Activated T-cell treated with anti-CD3 and anti-CD28 coated beads, Interleukin-2, amount 50 U/mL, for 24 hours (primary cell): ENCODE data around the gene MYDGF.

Experiments used
- DNase-seq: peaks from one replicate; pipeline ENCODE4 v3.0.0-alpha.2; 2020
- H3K27ac Mint-ChIP-seq: 2 replicates; pipeline ENCODE4 v1.8.0; 2020; ENCODE audit warnings: mild to moderate bottlenecking, mixed read lengths
- H3K27me3 Mint-ChIP-seq: 2 replicates; pipeline ENCODE4 v1.8.0; 2020; ENCODE audit warnings: mixed read lengths
- H3K36me3 Mint-ChIP-seq: 2 replicates; pipeline ENCODE4 v1.8.0; 2020; ENCODE audit warnings: low read depth, mixed read lengths
- H3K4me1 Mint-ChIP-seq: 2 replicates; pipeline ENCODE4 v1.8.0; 2020; ENCODE audit warnings: low read depth, mixed read lengths
- H3K4me3 Mint-ChIP-seq: 2 replicates; pipeline ENCODE4 v1.8.0; 2020; ENCODE audit warnings: mild to moderate bottlenecking, moderate library complexity, mixed read lengths
- H3K9me3 Mint-ChIP-seq: 2 replicates; pipeline ENCODE4 v1.8.0; 2020; ENCODE audit warnings: mixed read lengths

MYDGF gene

DNA sequence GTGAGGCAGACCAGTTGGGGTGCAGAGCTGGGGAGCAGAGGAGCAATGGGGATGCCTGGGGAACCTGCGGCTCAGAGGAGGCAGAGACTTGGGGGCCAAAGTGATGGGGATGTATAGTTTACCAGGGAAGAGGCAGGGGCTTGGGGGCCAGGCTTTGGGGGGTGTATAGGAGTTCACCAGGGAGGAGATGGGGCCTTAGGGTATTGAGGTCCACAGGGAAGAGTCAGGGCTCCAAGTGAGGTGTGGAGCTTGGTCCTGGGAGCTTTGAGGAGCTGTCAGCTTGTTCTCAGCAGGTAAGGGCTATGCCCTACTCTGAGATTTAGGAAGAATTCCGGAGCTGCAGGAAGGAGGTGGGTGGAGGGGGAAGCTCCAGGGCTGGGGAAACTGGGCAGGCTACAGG lies 20.0 kb downstream of the MYDGF start:
- no peak for DNase-seq
- Mint-ChIP-seq H3K4me3 (no peak overlapping the region), H3K27me3 (no peaks in the 10 kb centered on the region), H3K36me3 (peaks cover 50% of the 10 kb centered on the region), H3K4me1 (peaks cover 8% of the 10 kb centered on the region), H3K27ac (peak overlapping the region; percentile 55), H3K9me3 (no peaks in the 10 kb centered on the region)

DNA sequence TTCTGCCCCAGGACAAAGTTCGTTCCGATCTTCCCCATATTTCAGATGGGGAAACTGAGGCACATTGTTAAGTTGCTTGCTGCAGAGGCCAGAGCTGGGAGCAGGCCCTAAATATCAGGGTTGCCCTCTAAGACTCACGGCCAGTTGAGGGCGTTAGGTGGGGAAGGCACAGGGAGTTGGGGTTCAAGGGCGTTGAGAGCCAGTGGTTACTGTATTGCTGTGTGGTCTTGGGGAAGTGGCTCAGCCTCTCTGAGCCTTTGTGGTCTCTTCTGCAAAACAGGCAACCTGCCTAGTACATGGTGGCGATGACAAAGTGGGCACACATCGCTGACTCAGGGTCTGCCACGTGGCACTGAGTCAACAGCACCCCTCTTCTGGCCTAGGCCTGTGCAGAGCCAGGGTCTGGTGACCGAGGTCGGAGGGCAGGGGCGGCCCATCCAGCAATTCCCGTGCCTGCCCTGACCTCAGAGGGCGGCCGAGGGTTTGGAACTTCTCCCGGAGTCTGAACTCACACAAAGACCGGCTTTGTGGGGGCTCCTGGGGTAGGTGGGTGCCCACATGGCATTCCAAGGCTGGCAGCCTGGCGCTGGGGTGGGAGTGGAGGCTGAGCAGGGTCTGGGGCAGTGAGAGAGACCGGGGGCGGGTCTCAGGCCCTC lies 20.6 kb downstream of the MYDGF start:
- Mint-ChIP-seq H3K9me3 (no peaks in the 10 kb centered on the region), H3K4me3 (no peak overlapping the region), H3K4me1 (peaks cover 8% of the 10 kb centered on the region), H3K27me3 (no peaks in the 10 kb centered on the region), H3K36me3 (peaks cover 44% of the 10 kb centered on the region), H3K27ac (peak overlapping the region; percentile 40)
- no peak for DNase-seq

DNA sequence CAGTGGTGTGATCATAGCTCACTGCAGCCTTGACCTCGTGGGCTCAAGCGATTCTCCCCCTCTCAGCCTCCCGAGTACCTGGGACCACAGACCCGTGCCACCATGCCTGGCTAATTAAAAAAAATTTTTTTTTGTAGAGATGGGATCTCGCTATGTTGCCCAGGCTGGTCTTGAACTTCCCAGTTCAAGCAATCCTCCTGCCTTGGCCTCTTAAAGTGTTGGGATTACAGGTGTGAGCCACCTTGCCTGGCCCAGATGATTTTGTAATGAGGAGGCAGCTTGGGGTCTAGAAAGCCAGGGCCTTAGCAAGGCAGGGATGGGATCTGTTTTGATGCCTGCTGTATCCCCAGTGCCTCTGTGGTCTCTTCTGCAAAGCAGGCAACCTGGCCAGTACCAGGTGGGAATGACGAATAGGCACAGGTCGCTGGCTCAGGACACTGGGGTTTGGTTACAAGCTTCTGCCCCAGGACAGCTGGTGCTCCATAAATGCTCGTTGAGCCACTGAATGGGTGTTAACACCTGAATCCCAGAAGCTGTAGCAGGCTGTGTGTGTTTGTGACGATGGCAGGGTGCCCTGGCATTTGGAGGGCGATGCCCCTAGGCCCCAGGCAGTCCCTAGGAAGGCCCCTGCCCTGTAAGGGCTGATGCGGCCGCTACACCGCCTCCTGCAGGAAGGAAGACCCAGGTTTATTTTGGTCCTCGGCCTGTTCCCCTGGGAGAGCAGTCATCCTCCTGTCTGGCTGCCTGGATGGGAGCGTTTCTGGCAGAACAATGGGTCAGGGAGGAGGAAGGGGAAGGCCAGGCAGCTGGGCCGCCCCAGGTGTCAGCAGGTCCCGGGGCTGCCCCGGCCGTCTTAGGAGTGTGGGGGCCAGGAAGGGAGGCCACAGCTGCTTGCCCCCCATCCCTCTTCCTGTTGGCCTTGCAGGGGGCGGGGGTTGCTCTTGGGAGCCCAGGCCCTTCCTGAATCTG lies 22.2 kb downstream of the MYDGF start:
- peak overlapping the region; percentile 29 for H3K27ac Mint-ChIP-seq
- H3K4me1 Mint-ChIP-seq, result peaks cover 8% of the 10 kb centered on the region
- H3K27me3 Mint-ChIP-seq, result no peaks in the 10 kb centered on the region
- no peak overlapping the region for H3K4me3 Mint-ChIP-seq
- DNase-seq, result no peak
- H3K36me3 Mint-ChIP-seq, result peaks cover 34% of the 10 kb centered on the region
- H3K9me3 Mint-ChIP-seq, result no peaks in the 10 kb centered on the region

DNA sequence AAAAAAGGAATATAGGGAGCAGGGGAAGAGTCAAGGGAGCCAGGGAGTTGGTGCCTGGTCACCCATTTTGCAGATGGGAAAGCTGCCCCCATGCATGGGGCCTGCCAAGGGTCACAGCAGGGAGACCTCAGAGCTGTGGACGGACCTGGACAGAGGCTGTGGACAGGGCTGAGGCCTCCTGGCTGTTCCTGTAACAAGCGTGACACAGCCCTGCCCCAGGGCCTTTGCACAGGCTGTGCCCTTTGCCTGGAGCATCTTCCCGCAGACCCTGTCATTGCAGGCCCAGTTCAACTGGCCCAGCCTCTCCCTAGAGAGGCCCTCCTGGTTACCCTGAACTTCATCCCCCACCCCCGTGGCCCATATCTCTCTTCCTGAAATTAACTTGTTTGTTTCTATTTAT lies 24.4 kb downstream of the MYDGF start:
- Mint-ChIP-seq H3K36me3 (peaks cover 26% of the 10 kb centered on the region), H3K9me3 (no peaks in the 10 kb centered on the region), H3K27ac (no peak overlapping the region), H3K4me3 (no peak overlapping the region), H3K27me3 (no peaks in the 10 kb centered on the region), H3K4me1 (peaks cover 13% of the 10 kb centered on the region)
- no peak for DNase-seq

DNA sequence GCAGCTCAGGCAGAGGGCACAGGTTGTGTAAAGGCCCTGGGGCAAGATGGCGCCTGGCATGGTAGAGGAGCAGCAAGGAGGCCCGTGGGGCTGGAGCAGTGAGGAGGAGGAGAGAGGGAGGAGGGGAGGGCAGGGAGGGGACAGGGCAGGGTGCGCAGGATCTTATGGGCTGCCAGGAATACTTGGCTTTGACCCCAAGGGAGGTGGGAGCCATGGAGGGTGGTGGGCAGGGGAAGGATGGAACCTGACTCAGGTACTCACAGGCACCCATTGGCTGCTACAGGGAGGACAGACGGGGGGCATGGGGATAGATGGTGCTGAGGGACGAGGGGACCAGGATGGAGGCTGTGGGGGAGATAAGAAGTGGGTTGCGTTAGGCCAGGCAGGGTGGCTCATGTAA lies 27.5 kb downstream of the MYDGF start:
- Mint-ChIP-seq H3K4me1 (peaks cover 23% of the 10 kb centered on the region), H3K4me3 (no peak overlapping the region), H3K27me3 (no peaks in the 10 kb centered on the region), H3K27ac (no peak overlapping the region), H3K36me3 (peaks cover 15% of the 10 kb centered on the region), H3K9me3 (no peaks in the 10 kb centered on the region)
- no peak for DNase-seq

DNA sequence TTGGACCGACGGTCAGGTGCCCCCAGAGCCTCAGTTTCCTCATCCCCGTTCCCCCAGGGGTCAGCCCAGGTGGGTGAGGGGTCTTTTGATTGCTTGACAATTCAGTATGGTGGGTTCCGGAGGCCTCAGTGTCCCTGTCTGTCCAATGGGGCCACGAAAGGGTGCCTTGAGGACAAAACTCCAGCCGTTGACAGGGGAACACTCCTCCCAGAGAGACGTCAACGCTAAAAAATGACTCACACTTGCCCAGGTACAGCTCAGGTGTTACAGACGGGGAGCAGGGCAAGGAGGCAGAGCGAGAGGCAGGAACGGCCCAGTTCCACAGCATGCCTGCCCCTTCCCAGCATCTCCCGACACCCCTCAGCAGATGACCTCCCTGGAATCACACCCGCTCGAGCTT lies 29.0 kb downstream of the MYDGF start:
- Mint-ChIP-seq H3K4me1 (peaks cover 29% of the 10 kb centered on the region), H3K27me3 (no peaks in the 10 kb centered on the region), H3K36me3 (peaks cover 6% of the 10 kb centered on the region), H3K4me3 (peak overlapping the region; percentile 89), H3K9me3 (no peaks in the 10 kb centered on the region), H3K27ac (no peak overlapping the region)
- no peak for DNase-seq

DNA sequence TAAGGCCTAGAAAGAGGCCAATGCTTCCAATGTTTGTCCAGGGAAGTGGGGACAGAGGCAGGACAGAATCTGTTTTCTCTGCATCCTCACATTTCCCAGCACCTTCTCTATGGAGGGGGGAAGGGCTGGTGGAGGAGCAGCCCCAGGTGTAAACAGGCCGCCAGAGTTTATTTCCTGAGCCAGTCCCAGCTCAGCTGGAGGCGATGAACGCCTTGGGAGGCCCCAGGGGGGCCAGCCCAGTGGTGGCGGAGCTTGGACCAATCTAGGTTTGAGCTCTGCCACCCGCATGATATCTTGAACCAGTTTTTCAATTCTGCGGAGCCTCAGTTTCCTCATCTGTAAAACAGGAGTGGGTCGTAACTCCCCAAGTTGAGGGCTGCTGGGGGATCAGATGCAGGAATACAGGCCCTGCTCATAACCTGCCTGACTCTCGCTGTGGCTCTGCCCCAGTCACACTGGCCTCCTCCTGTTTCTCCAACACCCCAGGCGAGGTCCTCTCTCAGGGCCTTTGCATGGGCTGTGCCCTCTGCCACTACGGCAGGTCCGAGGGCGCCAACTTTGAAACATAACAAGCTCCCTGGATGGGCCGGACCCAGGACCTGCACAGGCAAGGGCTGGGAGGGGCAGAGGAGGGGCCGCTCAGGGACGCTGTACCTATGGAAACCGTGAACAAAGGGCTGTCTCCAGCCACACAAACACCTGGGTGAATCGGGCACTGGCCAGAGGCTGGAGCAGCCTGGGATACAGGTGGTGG lies 29.7 kb downstream of the MYDGF start:
- DNase-seq, result no peak
- H3K27ac Mint-ChIP-seq, result peak overlapping the region; percentile 88
- H3K27me3 Mint-ChIP-seq, result no peaks in the 10 kb centered on the region
- no peaks in the 10 kb centered on the region for H3K9me3 Mint-ChIP-seq
- H3K36me3 Mint-ChIP-seq, result peaks cover 3% of the 10 kb centered on the region
- H3K4me3 Mint-ChIP-seq, result peak overlapping the region; percentile 89
- peaks cover 31% of the 10 kb centered on the region for H3K4me1 Mint-ChIP-seq

DNA sequence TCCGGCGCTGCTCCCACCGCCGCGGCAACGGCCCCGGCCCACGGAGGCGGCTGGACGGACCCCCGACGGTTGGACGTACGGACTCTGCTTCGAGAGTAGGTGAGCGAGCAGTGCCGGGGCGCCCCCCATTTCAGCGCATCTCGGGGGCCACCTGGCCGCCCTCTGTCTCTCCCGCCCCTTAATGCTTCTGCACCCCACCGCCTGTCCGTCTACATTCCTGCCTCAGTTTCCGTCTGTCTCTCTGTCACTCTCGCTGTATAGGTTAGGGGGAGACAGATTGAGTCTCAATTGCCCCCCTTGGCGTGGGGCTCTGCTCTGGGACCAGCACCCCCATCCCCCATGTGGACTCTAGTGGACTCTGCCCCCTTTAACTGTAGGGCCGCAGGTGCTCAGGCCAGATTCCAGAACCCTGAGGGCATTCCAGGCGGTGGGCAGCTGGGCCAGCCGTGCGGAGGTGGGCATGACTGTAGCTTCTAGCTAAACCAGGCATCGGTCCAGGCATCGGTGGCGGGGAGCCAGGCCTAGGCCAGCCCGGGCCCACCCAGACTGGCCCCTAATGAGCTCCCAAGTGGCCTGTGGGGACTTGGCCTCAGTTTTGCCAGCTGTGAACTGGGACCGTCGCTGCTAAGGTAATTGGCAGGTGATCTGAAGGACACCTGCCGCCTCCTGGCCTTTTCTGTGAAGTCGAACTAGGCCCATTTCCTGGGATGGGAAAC lies 30.5 kb downstream of the MYDGF start:
- Mint-ChIP-seq H3K4me1 (peaks cover 31% of the 10 kb centered on the region), H3K9me3 (no peaks in the 10 kb centered on the region), H3K27me3 (no peaks in the 10 kb centered on the region), H3K27ac (peak overlapping the region; percentile 88), H3K36me3 (peaks cover 3% of the 10 kb centered on the region), H3K4me3 (peak overlapping the region; percentile 89)
- DNase-seq, result peak; percentile 49

DNA sequence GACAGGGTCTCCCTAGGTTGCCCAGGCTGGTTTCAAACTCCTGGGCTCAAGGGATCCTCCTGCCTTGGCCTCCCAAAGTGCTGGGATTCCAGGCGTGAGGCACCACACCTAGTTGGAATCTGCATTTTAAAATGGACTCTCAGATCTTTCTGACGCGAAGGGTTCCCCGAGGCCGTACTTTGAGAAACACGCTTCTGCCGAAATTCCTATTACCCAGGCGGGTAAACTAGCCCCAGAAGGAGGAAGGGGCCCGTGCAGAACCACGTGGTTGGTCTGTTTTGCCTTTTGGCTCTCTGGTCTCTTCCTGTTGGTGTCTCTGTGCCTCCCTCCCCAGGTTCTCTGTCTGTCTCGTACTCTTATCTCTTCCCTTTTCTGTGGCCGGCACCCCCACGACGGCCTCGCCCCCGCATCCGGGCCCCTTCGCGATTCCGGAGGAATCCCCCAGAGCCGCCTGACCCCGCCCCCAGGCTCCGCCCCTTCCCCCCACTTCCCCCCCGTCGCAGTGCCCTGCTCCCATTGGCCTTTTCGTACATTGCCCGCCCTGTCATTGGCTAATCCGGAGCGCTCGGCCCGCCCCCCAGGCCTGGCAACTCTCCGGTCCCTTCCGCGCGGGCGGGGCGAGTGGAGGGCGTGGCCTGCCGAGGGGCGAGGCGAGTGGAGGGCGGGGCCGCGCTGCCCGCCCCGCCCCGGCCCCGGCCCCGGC lies 31.2 kb downstream of the MYDGF start, which contains the start of gene TNFAIP8L1:
Gene TNFAIP8L1, plus strand, starts transcription at position 689 of the 703 bp plus-strand sequence. CDS start 12,354 bp downstream, outside the sequence.
- H3K27me3 Mint-ChIP-seq, result no peaks in the 10 kb centered on the region
- H3K36me3 Mint-ChIP-seq, result peaks cover 3% of the 10 kb centered on the region
- DNase-seq, result peak; percentile 99
- peak within 1 kb of the TSS; percentile 97 for H3K27ac Mint-ChIP-seq
- H3K4me1 Mint-ChIP-seq, result peaks cover 33% of the 10 kb centered on the region
- no peaks in the 10 kb centered on the region for H3K9me3 Mint-ChIP-seq
- peak within 1 kb of the TSS; percentile 89 for H3K4me3 Mint-ChIP-seq

DNA sequence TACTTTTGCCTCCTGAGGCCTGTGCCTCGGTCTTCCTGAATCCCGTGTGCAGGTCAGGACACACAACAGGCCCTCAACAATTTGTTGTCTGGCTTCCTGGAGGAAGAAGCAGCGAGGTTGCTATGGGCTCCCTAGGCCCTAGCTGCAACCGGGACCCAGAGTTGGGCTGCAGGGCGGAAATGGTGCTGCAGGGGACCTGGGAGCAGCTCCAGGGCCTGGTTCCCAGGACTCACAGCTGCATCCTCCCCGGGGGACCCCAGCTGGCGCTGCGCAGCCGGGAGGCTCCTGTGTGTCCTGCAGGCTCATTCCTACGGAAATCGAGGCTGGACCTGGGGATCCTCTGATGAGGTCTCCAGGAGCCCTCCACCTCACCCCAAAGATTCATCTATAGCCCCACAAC lies 31.8 kb downstream of the MYDGF start:
- H3K27ac Mint-ChIP-seq, result peak overlapping the region; percentile 97

DNA sequence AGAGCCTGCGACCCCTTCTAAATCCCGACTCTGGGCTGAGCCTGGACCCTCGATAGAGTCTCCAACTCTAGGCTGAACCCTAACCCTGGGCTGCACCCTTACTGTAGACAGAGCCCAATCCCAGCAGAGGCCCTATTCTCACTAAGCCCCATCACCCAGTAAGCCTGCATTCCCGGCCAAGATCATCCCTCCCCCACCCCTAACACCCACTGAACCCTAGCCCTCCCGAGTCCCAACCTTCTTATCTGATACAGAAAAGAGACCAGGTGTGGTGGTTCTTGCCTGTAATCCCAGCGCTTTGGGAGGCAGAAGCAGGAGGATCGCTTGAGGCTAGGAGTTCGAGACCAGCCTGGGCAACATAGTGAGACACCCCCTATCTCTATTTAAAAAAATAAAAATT lies 33.4 kb downstream of the MYDGF start:
- Mint-ChIP-seq H3K36me3 (peaks cover 3% of the 10 kb centered on the region), H3K4me1 (peaks cover 36% of the 10 kb centered on the region), H3K9me3 (no peaks in the 10 kb centered on the region), H3K27me3 (peaks cover 8% of the 10 kb centered on the region), H3K27ac (no peak overlapping the region), H3K4me3 (peak overlapping the region; percentile 52)
- DNase-seq, result no peak

More for the DNA sequence above, 31.8 kb downstream of the MYDGF start:
- peaks cover under 1% of the 10 kb centered on the region for H3K27me3 Mint-ChIP-seq
- no peak for DNase-seq
- peaks cover 3% of the 10 kb centered on the region for H3K36me3 Mint-ChIP-seq
- H3K4me1 Mint-ChIP-seq, result peaks cover 35% of the 10 kb centered on the region
- H3K4me3 Mint-ChIP-seq, result peak overlapping the region; percentile 78
- H3K9me3 Mint-ChIP-seq, result no peaks in the 10 kb centered on the region

DNA sequence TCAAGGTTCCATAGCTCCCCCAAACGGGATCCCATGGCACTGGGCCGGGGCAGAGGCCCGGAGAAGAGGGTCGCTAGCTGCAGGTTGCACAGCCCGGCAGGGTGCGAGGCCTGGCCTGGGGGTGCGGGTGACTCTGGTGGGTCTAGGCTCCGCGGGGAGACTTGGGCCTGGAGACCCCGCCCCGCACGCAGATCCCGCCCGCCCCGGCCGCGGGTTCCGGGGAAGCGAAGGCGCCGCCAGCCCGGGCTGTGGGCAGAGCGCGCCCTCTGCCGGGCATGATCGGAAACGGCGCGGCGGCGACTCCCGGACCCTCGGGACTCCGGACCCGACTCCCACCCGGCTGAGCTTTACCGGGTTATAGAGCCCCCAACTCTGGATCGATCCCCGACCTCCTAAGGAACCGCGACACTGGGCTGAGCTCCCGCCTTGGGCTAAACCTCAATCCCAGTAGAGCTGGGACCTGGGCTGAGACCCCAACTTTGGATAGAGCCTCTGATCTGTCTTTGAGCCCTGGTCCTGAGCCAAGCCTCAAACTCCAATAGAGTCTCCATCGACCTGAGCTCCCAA lies 33.9 kb downstream of the MYDGF start:
- DNase-seq, result peak; percentile 88

DNA sequence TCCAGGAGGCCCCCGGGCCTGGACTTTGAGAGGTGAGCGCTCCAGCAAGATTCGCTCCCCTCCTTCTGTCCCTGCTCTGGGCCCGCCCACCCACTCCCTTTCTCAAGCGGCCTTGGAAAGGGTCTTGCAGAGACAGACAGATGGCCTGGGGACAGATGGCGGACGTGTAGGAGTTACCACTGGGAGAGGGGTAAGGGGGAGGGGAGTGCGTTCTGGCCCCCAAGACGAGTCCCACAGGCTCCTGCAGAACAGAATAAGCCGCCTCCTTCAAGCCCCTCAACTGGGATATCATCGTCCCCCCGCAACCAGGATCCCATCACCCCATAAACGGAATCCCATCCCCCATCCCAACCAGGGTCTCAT lies 34.4 kb downstream of the MYDGF start:
- peaks cover 32% of the 10 kb centered on the region for H3K4me1 Mint-ChIP-seq
- peak overlapping the region; percentile 50 for H3K4me3 Mint-ChIP-seq
- no peak for DNase-seq
- no peak overlapping the region for H3K27ac Mint-ChIP-seq
- no peaks in the 10 kb centered on the region for H3K9me3 Mint-ChIP-seq
- H3K27me3 Mint-ChIP-seq, result peaks cover 8% of the 10 kb centered on the region
- peaks cover 3% of the 10 kb centered on the region for H3K36me3 Mint-ChIP-seq

More for the DNA sequence above, 33.9 kb downstream of the MYDGF start:
- Mint-ChIP-seq H3K36me3 (peaks cover 3% of the 10 kb centered on the region), H3K4me1 (peaks cover 34% of the 10 kb centered on the region), H3K9me3 (no peaks in the 10 kb centered on the region), H3K4me3 (peak overlapping the region; percentile 52), H3K27ac (no peak overlapping the region), H3K27me3 (peaks cover 8% of the 10 kb centered on the region)
